Neural progenitor cell (in vitro differentiated cells): ENCODE data around the gene GLCCI1.

Experiments
- CTCF ChIP-seq: fragments of 200-600 bp; sonication (generic); IDR thresholded peaks from 2 replicates; pipeline ENCODE4 v1.5.1; 2017; ENCODE audit warnings: antibody characterized with exemption, mild to moderate bottlenecking
- EZH2 ChIP-seq: fragments of 200-600 bp; sonication (generic); IDR thresholded peaks from 2 replicates; pipeline ENCODE4 v1.6.1; 2017; ENCODE audit warnings: antibody characterized with exemption, mild to moderate bottlenecking, moderate library complexity

GRCh38 chr7:8017423-8017822 lies 48.8 kb downstream of the GLCCI1 start:
- TF ChIP-seq CTCF (no peak), EZH2 (no peak)
